ENCODE results near the gene SPTAN1. TPM values are rescaled to one million over a fixed set of nuclear protein-coding genes. Genes with fewer than 3 reads are reported as not detected.
A peak's percentile ranks its signal among the peaks of the same experiment; 100 is the strongest.

SPTAN1 gene
- total and polyA plus RNA-seq, 2 donors (not counting 3 experiments of a cell fraction or from before 2014, with no cell fraction given): 408 to 502 TPM

- ChIA-PET CTCF (interaction anchor here (1.2 kb wide), 1 partner anchor 19 kb away, joined by 4 read pairs; no protein-coding TSS in a partner anchor), POLR2A (no interaction called here)
- BruUV-seq (replicated peaks): TSS peak; percentile 70
- TF ChIP-seq GATA2 (IDR thresholded peaks at IDR 0.05; ENCODE audit: insufficient read depth, insufficient read length, low read depth, low read length): no peak
- TF ChIP-seq FOS (IDR thresholded peaks at IDR 0.05; ENCODE audit: borderline replicate concordance, insufficient read depth, low read length): no peak
- no peak for TF ChIP-seq POLR2AphosphoS5 (IDR thresholded peaks at IDR 0.05; ENCODE audit: insufficient read depth, low read depth, low read length)
- no peak for TF ChIP-seq MAX (IDR thresholded peaks at IDR 0.05; ENCODE audit: insufficient read depth, insufficient read length)
- TF ChIP-seq MYC (IDR thresholded peaks at IDR 0.05; ENCODE audit: low read depth, low read length): no peak
- TF ChIP-seq EZH2 (IDR thresholded peaks at IDR 0.05; ENCODE audit: borderline replicate concordance, low read depth, low read length, severe bottlenecking): no peak
- TF ChIP-seq POLR2A (IDR thresholded peaks at IDR 0.05; ENCODE audit: low read depth, low read length): no peak
- no peak for TF ChIP-seq CTCF (IDR thresholded peaks at IDR 0.05; ENCODE audit: extremely low read depth in 1 of 2, insufficient read depth in 1 of 2, low read depth in 1 of 2, low read length in 2 of 2)
- TF ChIP-seq JUN (IDR thresholded peaks at IDR 0.05; ENCODE audit: borderline replicate concordance, insufficient read depth, insufficient read length, low read depth): no peak
- no peaks in the 10 kb centered on the region for H4K20me1 ChIP-seq (replicated peaks; ENCODE audit: control insufficient read depth, extremely low read depth, insufficient read depth, low read length)
- no peak overlapping the region for H3K4me3 ChIP-seq (replicated peaks in 1 of 3; ENCODE audit: insufficient read depth in 1 of 3, low read depth in 1 of 3, low read length in 3 of 3)
- DNase-seq (ENCODE audit: low read depth, low spot score): no peak
- peaks cover 43 to 69% of the 10 kb centered on the region in 2 experiments for H3K36me3 ChIP-seq (ENCODE audit: control insufficient read depth in 2 of 2, extremely low read depth in 1 of 2, insufficient read depth in 2 of 2, low read length in 2 of 2)
- no peaks in the 10 kb centered on the region for H3K9me3 ChIP-seq (replicated peaks; ENCODE audit: control insufficient read depth, insufficient read depth, low read length)
- intact Hi-C loops (cut with micrococcal nuclease) (no loop called here), dilution Hi-C loops (cut with MboI; ENCODE audit: extremely low pct_ligation_motif_present, low sequenced_read_pairs) (no loop called here)
- no peaks in the 10 kb centered on the region for H3K4me1 ChIP-seq (ENCODE audit: control insufficient read depth, extremely low read depth, insufficient read depth, low read length)
- no peak overlapping the region for H2AFZ ChIP-seq (ENCODE audit: low read depth, low read length)
- no peak overlapping the region for H3K4me2 ChIP-seq (ENCODE audit: insufficient read depth, low read length)
- H3K79me2 ChIP-seq (ENCODE audit: control insufficient read depth, insufficient read depth, low read length): no peaks in the 10 kb centered on the region
- H3K9me1 ChIP-seq (replicated peaks; ENCODE audit: control insufficient read depth, extremely low read depth, insufficient read depth, low read length): no peaks in the 10 kb centered on the region
- no peak overlapping the region for H3K9ac ChIP-seq (replicated peaks; ENCODE audit: extremely low read depth, insufficient read depth, low read length)
- no peak for FAIRE-seq
- no peak overlapping the region for H3K27ac ChIP-seq (ENCODE audit: insufficient read depth, low read depth, low read length)
- no peaks in the 10 kb centered on the region for H3K27me3 ChIP-seq (ENCODE audit: control insufficient read depth in 2 of 2, insufficient read depth in 2 of 2, low read length in 2 of 2)
Observed at GRCh38 chr9:128607642-128608350, 55.4 kb downstream of the SPTAN1 start.

Measured in endothelial cell of umbilical vein (primary cell).